GM10248 (cell line): ENCODE data around the gene UBAP1.
"Not testable (repeated sequence)": the region's sequence is repeated elsewhere in the genome, so short reads cannot be mapped to it uniquely, and the experiment has no call there.

Experiments
- CTCF ChIA-PET: fragments of 300-600 bp; sonication (Branson Sonifier 250); formaldehyde crosslinking; extraction: SDS; loops from one replicate; lab custom pipeline; 2021; ENCODE audit warnings: antibody characterized with exemption; lab: Yijun Ruan, JAX
- POLR2A ChIA-PET: fragments of 350-650 bp; sonication (Branson Sonifier 250); formaldehyde crosslinking; extraction: SDS; loops from one replicate; lab custom pipeline; 2020; ENCODE audit warnings: antibody characterized with exemption; lab: Yijun Ruan, JAX
- DNase-seq: peaks from one replicate; pipeline ENCODE4 v3.0.0; 2012; ENCODE audit errors: extremely low spot score
- TF ChIP-seq, protein P1 (sequence below): IDR thresholded peaks from 2 replicates; pipeline ENCODE4 v1.5.1; 2012; ENCODE audit warnings: mild to moderate bottlenecking, low read depth; ENCODE audit errors: extremely low read depth, missing control alignments, control extremely low read depth

Gene UBAP1

DNA sequence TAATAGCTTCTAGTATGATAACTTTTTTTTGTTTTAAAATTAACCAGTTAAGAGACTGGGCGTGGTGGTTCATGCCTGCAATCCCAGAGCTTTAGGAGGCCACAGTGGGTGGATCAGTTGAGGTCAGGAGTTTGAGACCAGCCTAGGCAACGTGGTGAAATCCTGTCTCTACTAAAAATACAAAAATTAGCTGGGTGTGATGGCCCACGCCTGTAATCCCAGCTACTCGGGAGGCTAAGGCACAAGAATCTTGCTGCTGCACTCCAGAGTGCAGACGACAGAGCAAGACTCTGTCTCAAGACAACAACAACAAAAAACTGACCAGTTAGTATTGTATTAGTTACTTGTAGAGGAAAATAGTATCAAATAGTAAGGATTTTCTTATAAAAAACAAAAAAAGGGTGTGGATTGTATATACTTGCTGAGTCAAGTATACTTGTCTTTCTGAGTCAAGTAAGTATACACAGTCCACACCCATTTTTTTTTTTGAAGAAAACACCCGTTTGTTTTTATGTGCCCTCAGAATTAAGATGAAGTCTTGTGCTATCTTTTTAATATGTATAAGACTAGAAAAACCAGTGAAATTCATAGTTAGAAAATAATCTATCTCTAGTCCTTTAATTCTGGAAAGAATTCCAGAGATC is 25.3 kb downstream of the UBAP1 start:
- ChIA-PET POLR2A (no interaction called here), CTCF (no interaction called here)
- TF ChIP-seq, protein P1, sequence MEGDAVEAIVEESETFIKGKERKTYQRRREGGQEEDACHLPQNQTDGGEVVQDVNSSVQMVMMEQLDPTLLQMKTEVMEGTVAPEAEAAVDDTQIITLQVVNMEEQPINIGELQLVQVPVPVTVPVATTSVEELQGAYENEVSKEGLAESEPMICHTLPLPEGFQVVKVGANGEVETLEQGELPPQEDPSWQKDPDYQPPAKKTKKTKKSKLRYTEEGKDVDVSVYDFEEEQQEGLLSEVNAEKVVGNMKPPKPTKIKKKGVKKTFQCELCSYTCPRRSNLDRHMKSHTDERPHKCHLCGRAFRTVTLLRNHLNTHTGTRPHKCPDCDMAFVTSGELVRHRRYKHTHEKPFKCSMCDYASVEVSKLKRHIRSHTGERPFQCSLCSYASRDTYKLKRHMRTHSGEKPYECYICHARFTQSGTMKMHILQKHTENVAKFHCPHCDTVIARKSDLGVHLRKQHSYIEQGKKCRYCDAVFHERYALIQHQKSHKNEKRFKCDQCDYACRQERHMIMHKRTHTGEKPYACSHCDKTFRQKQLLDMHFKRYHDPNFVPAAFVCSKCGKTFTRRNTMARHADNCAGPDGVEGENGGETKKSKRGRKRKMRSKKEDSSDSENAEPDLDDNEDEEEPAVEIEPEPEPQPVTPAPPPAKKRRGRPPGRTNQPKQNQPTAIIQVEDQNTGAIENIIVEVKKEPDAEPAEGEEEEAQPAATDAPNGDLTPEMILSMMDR, result no peak
- DNase-seq, result no peak

DNA sequence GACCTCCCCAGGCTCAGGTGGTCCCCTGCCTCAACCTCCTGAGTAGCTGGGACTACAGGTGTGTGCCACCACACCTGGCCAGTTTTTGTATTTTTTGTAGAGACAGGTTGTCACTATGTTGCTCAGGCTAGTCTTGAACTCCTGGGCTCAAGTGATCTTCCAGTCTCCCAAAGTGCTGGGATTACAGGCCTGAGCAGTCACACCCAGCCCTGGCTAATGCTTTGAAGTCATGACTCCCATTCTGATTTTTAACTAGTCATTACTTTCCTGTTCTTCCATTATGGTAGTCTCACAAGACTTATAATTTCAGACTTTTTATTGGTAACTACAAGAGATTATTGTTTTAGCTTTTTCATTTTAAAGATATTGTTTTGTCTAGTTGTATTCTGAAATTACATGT is 26.3 kb downstream of the UBAP1 start:
- no peak for DNase-seq
- TF ChIP-seq, protein P1, result no peak
- POLR2A ChIA-PET, result no interaction called here
- CTCF ChIA-PET, result interaction anchor here (1.0 to 1.3 kb wide), 2 partner anchors 9 to 12 kb away, joined by 4 read pairs; no protein-coding TSS in a partner anchor

DNA sequence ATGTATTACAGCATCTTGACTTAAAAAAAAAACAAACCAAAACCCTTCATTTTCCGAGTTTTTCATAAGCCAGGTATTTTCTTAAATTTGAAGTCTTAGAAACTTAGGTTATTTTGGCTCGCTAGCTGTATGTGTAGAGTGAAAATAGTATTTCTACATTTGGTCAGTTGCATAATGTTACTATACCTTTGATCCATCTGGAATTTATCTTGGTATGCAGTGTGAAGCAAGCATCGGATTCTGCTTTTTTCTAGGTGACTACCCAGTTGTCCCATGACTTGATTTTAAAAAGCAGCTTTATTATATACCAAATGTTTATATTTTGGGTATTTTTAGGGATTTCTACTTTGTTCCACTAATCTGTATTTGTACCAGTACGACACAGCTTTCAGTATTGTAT is 27.7 kb downstream of the UBAP1 start:
- DNase-seq, result no peak
- ChIA-PET CTCF (interaction anchor here (0.9 to 1.2 kb wide), 2 partner anchors 11 to 49 kb away, joined by 3 read pairs; no protein-coding TSS in a partner anchor), POLR2A (no interaction called here)
- TF ChIP-seq, protein P1, result no peak

DNA sequence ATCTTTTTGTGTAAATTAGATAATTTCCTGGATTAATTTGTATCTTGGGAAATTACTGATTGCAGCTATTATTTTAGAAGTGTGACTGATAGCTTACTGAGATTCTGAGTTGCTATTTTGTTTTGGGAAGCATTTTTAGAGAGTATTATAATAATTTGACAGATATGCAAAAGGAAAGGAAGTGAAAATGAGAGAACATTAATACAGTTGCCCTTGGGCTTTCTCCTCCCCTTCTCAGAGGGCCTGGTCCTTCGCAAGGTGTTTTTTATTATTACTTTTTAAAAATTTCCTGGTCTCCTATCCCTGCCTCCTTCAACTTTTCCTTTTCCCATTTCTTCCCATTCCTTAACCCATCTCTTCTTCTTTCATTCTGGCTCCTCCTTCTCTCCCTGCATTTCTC is 32.6 kb downstream of the UBAP1 start:
- TF ChIP-seq, protein P1, result no peak
- peak; percentile 34 for DNase-seq
- ChIA-PET POLR2A (no interaction called here), CTCF (interaction anchor here (1.2 to 2.0 kb wide), 6 partner anchors 9 to 42 kb away, joined by 3 to 5 read pairs (median 4); no protein-coding TSS in a partner anchor)

GRCh38 chr9:34214354-34215000 is 35.6 kb downstream of the UBAP1 start:
- POLR2A ChIA-PET, DNase-seq: not testable (repeated sequence)
- CTCF ChIA-PET, result interaction anchor here (0.7 kb wide), 1 partner anchor 12 kb away, joined by 3 read pairs; no protein-coding TSS in a partner anchor

DNA sequence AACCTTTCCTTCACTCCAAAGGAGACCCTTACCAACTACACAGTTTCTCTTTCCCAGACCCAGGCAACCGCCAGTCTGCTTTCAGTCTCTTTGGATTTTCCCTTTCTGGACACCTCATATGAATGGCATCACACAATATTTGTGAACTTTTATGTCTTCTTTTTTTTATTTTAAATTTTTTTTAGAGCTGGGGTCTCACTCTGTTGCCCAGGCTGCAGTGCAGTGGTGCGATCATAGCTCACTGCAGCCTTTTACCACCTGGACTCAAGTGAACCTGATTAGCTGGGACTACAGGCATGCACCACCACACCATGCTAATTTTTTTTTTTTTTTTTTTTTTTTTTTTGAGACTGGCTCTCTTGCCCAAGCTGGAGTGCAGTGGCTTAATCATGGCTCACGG is 37.5 kb downstream of the UBAP1 start:
- TF ChIP-seq, protein P1, result no peak
- ChIA-PET CTCF (interaction anchor here (1.4 kb wide), 1 partner anchor 22 kb away, joined by 3 read pairs; no protein-coding TSS in a partner anchor), POLR2A (no interaction called here)
- no peak for DNase-seq

GRCh38 chr9:34217015-34217414 is 38.2 kb downstream of the UBAP1 start:
- POLR2A ChIA-PET, result not testable (repeated sequence)

More at GRCh38 chr9:34217015-34217414, 38.2 kb downstream of the UBAP1 start:
- CTCF ChIA-PET, DNase-seq: not testable (repeated sequence)
